SU-DHL-6 (cell line): ENCODE results near the gene GFM2.

ENCODE experiments used
- H2AFZ ChIP-seq: fragments of 200-600 bp; sonication (generic); 2 replicates; pipeline ENCODE4 v1.6.1; 2014; ENCODE audit warnings: low read depth, mild to moderate bottlenecking, moderate library complexity, mixed read lengths, antibody characterized with exemption, low read length; ENCODE audit not compliant: severe bottlenecking
- H3F3A ChIP-seq: fragments of 200-600 bp; shearing (Covaris generic); 2 replicates; pipeline ENCODE4 v1.6.0; 2016; ENCODE audit warnings: antibody characterized with exemption, mild to moderate bottlenecking; ENCODE audit not compliant: insufficient read depth
- H3K27ac ChIP-seq: fragments of 200-600 bp; sonication (generic); 2 replicates; pipeline ENCODE4 v1.5.1; 2016; ENCODE audit warnings: low read depth, mild to moderate bottlenecking, low read length, moderate library complexity, mixed read lengths
- H3K27me3 ChIP-seq: fragments of 200-600 bp; sonication (generic), shearing (Covaris generic); 2 replicates; pipeline ENCODE4 v1.6.0; 2014; ENCODE audit warnings: mild to moderate bottlenecking, low read length
- H3K36me3 ChIP-seq: fragments of 200-600 bp; sonication (generic); 2 replicates; pipeline ENCODE4 v1.6.1; 2014; ENCODE audit warnings: mild to moderate bottlenecking, low read length, mixed read lengths
- H3K4me2 ChIP-seq: fragments of 300-600, 200-600 bp; shearing (Covaris generic), sonication (generic); 2 replicates; pipeline ENCODE4 v1.6.0; 2014; ENCODE audit warnings: low read length, low read depth, mild to moderate bottlenecking; ENCODE audit not compliant: poor library complexity, severe bottlenecking
- H3K4me3 ChIP-seq: fragments of 200-600 bp; sonication (generic); 2 replicates; pipeline ENCODE4 v1.5.1; 2014; ENCODE audit warnings: antibody characterized with exemption, low read length, mild to moderate bottlenecking, mixed read lengths; ENCODE audit not compliant: insufficient read depth, poor library complexity, severe bottlenecking
- H3K79me2 ChIP-seq: fragments of 200-600 bp; sonication (generic); 2 replicates; pipeline ENCODE4 v1.6.1; 2014; ENCODE audit warnings: mild to moderate bottlenecking, low read length, moderate library complexity; ENCODE audit not compliant: insufficient read depth
- H3K9ac ChIP-seq: fragments of 200-600 bp; sonication (generic); 2 replicates; pipeline ENCODE4 v1.7.0; 2014; ENCODE audit warnings: mild to moderate bottlenecking, low read length
- H3K9me2 ChIP-seq: fragments of 200-600 bp; sonication (generic); replicated peaks from 2 replicates; pipeline ENCODE4 v1.6.1; 2014; ENCODE audit warnings: low read length; ENCODE audit not compliant: insufficient read depth
- H3K9me3 ChIP-seq: fragments of 200-600 bp; sonication (generic); 2 replicates; pipeline ENCODE4 v1.6.1; 2014; ENCODE audit warnings: low read length, mixed read lengths; ENCODE audit not compliant: insufficient read depth
- H4K20me1 ChIP-seq: fragments of 200-600 bp; sonication (generic); 2 replicates; pipeline ENCODE4 v1.6.1; 2014; ENCODE audit warnings: low read depth, mild to moderate bottlenecking, antibody characterized with exemption, low read length, moderate library complexity, mixed read lengths
- EZH2phosphoT487 ChIP-seq: fragments of 200-600 bp; sonication (generic), shearing (Covaris generic); conservative IDR thresholded peaks from 2 replicates; pipeline ENCODE4 v1.6.1; 2018; ENCODE audit warnings: mild to moderate bottlenecking, antibody characterized with exemption, low read length, moderate library complexity, mixed read lengths
- TF ChIP-seq, protein P1 (sequence below): fragments of 200-600 bp; sonication (generic); IDR thresholded peaks from one replicate; pipeline ENCODE4 v1.5.1; 2017; ENCODE audit warnings: antibody characterized with exemption, mild to moderate bottlenecking, low read length, moderate library complexity; ENCODE audit not compliant: insufficient read depth, poor library complexity, severe bottlenecking

Gene GFM2

DNA sequence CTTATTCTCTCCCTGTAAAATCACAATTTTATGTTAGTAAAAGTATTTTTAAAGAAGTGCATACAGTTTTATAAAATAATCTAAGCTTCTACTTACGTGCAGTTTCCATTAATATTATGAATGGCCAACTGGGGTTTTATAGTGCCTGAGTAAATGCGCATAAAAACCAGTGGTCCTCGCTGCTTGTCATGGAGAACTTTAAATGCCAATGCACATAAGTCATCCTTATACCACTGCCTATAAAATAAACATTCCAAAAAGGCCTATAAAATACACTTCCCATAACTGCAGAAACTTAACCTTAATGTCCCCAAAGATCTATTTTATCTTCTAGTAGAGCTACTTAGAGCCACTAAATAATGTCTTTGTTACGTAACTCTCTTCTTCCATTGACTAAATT, 28.5 kb downstream of the GFM2 start:
- Histone ChIP-seq H3F3A (0 out of 2 replicates have a peak, but pooled peaks cover 3% of the 10 kb centered on the region), H3K4me3 (no peak overlapping the region), H3K27me3 (no peaks in the 10 kb centered on the region), H4K20me1 (no peaks in the 10 kb centered on the region), H3K4me2 (no peak overlapping the region), H3K9me3 (no peaks in the 10 kb centered on the region), H3K36me3 (peaks cover 49% of the 10 kb centered on the region), H3K9me2 (no peaks in the 10 kb centered on the region), H3K9ac (no peak overlapping the region), H3K27ac (no peak overlapping the region), H2AFZ (no peak overlapping the region), H3K79me2 (no peaks in the 10 kb centered on the region)
- TF ChIP-seq EZH2phosphoT487 = no peak
- TF ChIP-seq, protein P1, sequence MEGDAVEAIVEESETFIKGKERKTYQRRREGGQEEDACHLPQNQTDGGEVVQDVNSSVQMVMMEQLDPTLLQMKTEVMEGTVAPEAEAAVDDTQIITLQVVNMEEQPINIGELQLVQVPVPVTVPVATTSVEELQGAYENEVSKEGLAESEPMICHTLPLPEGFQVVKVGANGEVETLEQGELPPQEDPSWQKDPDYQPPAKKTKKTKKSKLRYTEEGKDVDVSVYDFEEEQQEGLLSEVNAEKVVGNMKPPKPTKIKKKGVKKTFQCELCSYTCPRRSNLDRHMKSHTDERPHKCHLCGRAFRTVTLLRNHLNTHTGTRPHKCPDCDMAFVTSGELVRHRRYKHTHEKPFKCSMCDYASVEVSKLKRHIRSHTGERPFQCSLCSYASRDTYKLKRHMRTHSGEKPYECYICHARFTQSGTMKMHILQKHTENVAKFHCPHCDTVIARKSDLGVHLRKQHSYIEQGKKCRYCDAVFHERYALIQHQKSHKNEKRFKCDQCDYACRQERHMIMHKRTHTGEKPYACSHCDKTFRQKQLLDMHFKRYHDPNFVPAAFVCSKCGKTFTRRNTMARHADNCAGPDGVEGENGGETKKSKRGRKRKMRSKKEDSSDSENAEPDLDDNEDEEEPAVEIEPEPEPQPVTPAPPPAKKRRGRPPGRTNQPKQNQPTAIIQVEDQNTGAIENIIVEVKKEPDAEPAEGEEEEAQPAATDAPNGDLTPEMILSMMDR = no peak

DNA sequence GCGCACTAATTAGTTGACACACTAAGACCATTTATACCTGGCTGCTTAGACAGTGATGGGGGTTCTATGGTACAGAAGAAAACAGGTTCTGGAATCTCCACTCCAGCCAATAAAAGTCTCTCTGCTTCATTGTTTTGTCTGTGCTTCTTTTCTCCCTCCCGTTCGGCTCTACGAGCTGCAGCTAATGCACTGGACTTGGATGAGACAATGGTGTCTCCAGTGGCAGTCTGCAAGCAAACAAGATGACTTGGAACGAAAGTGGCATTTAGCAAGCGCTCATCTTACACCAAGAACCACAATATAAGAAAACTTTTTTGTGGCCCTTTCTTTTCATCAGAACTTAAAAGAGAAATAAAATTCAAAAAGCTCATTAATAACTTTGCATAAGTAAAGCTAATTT, 30.2 kb downstream of the GFM2 start:
- Histone ChIP-seq H3K9me2 (no peaks in the 10 kb centered on the region), H3K4me3 (no peak overlapping the region), H3K27me3 (no peaks in the 10 kb centered on the region), H3K9me3 (no peaks in the 10 kb centered on the region), H4K20me1 (no peaks in the 10 kb centered on the region), H3K9ac (no peak overlapping the region), H3F3A (0 out of 2 replicates have a peak, but pooled peaks cover 3% of the 10 kb centered on the region), H2AFZ (no peak overlapping the region), H3K4me2 (no peak overlapping the region), H3K27ac (no peak overlapping the region), H3K79me2 (no peaks in the 10 kb centered on the region), H3K36me3 (peaks cover 50% of the 10 kb centered on the region)
- TF ChIP-seq EZH2phosphoT487 = no peak
- TF ChIP-seq, protein P1 = no peak

DNA sequence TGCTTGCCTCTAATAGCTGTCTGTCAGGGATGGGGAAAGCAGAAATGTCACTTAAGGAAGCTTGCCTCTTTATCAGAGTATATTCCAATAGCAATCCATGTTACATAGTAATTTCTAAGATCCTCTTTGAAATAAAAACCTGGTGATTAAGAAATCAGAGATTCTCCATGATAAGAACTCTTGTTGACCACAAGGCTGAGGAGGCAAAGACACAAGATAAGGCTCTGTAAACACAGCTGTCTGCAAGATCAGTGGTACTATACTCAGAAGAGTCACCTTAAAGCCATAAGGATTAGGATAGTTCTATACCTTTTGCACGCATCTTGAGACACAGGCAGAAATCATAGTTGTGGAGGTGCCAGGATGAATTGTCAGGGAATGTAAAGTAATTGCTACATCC, 41.6 kb downstream of the GFM2 start:
- Histone ChIP-seq H2AFZ (no peak overlapping the region), H3K27me3 (no peaks in the 10 kb centered on the region), H3K27ac (no peak overlapping the region), H3K9me2 (no peaks in the 10 kb centered on the region), H3F3A (0 out of 2 replicates have a peak, but pooled peaks cover 4% of the 10 kb centered on the region), H3K36me3 (peaks cover 33% of the 10 kb centered on the region), H3K4me3 (no peak overlapping the region), H3K9me3 (no peaks in the 10 kb centered on the region), H3K9ac (no peak overlapping the region), H3K79me2 (no peaks in the 10 kb centered on the region), H4K20me1 (no peaks in the 10 kb centered on the region), H3K4me2 (no peak overlapping the region)
- TF ChIP-seq, protein P1 = no peak
- no peak for TF ChIP-seq EZH2phosphoT487
